ENCODE data around the gene SRPK2.
"Not testable (repeated sequence)": the region's sequence is repeated elsewhere in the genome, so short reads cannot be mapped to it uniquely, and the experiment has no call there.

Gene SRPK2

DNA sequence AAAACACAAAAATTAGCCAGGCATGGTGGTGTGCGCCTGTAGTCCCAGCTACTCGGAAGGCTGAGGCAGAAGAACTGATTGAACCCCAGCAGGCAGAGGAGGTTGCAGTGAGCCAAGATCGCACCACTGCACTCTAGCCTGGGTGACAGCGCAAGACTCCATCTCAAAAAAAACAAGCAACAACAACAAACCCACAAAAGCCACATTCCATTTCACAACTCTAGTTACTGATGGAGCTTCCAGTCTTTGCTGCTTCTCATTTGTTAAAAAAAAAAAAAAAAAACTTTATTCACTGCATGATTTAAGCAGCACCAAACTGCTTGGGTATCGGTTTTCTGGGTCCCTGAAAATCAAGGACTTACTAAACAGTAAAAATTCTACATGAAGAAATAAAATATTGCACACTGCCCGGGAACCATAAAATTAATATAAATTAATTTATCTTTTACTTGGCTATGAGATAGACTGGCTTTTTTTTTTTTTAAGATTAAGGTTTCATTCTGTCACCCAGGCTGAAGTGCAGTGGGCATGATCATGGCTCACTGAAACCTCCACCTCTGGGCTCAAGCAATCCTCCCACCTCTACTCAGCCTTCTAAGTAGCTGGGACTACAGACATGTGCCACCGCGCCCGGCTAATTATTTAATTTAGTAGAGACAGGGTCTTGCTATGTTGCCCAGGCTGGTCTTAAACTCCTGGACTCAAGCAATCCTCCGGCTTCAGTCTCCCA, 42.0 kb downstream of the SRPK2 start:
- TF ChIP-seq JUND (IDR thresholded peaks at IDR 0.05; ENCODE audit: low read depth), result no peak
- no peak for DNase-seq (ENCODE audit: low read depth in 1 of 2, low spot score in 1 of 2)
- in situ Hi-C loops (cut with HindIII; ENCODE audit: low pct_unique_long_range_greater_than_20kb, low sequenced_read_pairs), result no loop called here

DNA sequence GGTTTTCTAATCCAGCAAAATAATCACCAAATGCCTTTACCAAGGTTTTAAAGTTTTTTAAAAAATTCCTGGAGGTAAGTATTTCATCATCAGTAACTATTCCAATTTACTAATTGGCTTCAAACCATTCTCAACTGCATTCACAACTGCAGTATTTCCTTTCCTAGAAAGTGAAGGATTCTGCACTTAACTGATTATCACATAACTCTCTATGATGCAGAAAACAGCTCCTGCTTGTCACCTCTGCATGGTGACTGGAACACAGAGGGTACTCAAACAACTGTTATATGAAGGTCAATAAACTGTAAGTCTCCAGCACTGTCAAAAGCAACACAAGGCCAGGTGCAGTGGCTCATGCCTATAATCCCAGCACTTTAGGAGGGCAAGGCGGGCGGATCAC, 42.6 kb downstream of the SRPK2 start:
- no peak for TF ChIP-seq JUND (IDR thresholded peaks at IDR 0.05; ENCODE audit: low read depth)
- in situ Hi-C loops (cut with HindIII; ENCODE audit: low pct_unique_long_range_greater_than_20kb, low sequenced_read_pairs), result no loop called here
- DNase-seq (ENCODE audit: low read depth in 1 of 2, low spot score in 1 of 2), result no peak

DNA sequence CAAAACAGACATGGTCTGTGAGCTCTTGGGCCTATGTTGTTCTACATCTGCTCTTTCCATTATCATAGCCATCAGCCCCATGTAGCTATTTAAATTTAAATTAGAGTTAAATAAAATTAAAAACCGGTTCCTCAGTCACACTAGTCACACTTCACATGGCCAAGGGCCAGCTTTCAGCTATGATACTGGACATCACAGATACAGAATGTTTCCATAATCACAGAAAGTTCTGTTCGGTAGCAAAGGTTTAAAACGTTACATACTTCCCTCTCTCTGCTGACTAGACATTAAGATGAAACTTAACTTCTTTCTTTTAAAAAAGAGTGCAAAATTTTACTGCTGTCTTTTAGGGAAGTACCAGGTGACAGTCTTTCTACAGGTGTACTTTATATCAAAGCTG, 43.0 kb downstream of the SRPK2 start:
- in situ Hi-C loops (cut with HindIII; ENCODE audit: low pct_unique_long_range_greater_than_20kb, low sequenced_read_pairs), result no loop called here
- TF ChIP-seq JUND (IDR thresholded peaks at IDR 0.05; ENCODE audit: low read depth), result no peak
- no peak for DNase-seq (ENCODE audit: low read depth in 1 of 2, low spot score in 1 of 2)

DNA sequence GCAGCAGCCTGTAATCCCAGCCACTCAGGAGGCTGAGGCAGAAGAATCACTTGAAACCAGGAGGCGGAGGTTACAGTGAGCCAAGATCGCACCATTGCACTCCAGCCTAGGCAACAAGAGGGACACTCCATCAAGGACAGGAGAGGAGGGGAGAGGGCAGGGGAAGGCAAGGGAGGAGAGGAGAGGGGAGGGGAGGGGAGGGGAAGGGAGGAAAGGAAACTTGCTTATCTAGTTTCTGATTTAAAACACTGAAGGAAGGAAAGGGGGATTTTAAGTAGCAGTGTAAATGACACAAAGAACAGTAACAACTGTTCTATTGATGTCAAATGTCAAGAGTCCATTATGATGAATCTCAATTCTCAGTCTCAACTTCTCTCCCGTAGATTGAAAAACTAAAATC, 43.7 kb downstream of the SRPK2 start:
- no peak for DNase-seq (ENCODE audit: low read depth in 1 of 2, low spot score in 1 of 2)
- TF ChIP-seq JUND (IDR thresholded peaks at IDR 0.05; ENCODE audit: low read depth), result no peak
- in situ Hi-C loops (cut with HindIII; ENCODE audit: low pct_unique_long_range_greater_than_20kb, low sequenced_read_pairs), result no loop called here

DNA sequence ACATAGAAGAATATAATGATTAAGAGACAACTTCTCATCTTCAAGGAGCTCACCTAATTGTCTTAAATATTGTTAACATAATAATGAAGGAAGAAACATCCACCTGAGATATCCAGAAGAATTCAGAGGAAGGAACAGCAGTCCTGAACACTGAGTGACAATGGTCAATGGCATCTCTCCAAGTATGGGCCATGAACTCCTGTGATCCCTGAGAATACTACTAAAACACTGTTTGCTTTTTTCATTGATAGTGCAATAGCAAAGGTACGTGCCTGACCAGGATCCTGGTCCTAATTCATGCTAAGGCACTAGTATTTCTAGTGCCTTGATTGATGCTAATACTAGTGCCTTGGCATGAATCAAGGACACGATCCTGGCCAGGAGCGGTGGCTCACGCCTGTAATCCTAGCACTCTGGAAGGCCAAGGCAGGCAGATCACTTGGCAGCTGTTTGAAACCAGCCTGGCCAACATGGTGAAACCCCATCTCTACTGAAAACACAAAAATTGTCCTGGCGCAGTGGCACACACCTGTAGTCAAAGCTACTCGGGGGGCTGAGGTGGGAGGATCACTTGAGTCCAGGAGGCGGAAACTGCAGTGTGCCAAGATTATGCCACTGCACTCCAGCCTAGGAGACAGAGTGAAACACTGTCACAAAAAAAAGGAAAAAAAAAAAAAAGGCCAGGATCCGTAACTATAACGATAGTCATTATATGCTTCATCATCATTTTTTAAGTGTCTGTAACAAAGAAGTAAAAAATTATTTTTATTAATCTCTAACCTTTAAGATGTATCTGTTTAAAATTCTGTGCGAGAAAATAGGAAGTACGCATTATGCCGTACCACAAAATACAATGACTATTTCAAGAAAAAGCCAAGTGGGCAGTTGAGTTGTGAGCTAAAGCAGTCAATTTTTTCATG, 49.1 kb downstream of the SRPK2 start:
- DNase-seq (ENCODE audit: low read depth in 1 of 2, low spot score in 1 of 2), result no peak
- no peak for TF ChIP-seq JUND (IDR thresholded peaks at IDR 0.05; ENCODE audit: low read depth)
- in situ Hi-C loops (cut with HindIII; ENCODE audit: low pct_unique_long_range_greater_than_20kb, low sequenced_read_pairs), result no loop called here

DNA sequence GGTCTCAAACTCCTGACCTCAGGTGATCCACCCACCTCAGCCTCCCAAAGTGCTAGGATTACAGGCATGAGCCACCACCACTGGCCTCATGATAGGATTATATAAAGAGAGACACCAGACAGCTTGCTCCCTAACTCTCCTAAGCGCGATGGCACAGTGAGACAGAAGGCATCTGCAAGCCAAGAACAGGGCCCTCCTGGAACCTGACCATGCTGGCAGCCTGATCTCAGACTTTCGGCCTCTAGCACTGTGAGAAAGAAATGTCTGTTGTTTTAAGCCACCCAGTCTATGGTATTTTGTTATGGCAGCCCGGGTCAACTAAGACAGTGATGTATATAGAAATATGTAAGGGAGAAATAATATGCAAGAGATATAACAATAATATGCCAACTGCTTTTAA, 51.2 kb downstream of the SRPK2 start:
- no peak for DNase-seq (ENCODE audit: low read depth in 1 of 2, low spot score in 1 of 2)
- in situ Hi-C loops (cut with HindIII; ENCODE audit: low pct_unique_long_range_greater_than_20kb, low sequenced_read_pairs), result no loop called here
- TF ChIP-seq JUND (IDR thresholded peaks at IDR 0.05; ENCODE audit: low read depth), result no peak

DNA sequence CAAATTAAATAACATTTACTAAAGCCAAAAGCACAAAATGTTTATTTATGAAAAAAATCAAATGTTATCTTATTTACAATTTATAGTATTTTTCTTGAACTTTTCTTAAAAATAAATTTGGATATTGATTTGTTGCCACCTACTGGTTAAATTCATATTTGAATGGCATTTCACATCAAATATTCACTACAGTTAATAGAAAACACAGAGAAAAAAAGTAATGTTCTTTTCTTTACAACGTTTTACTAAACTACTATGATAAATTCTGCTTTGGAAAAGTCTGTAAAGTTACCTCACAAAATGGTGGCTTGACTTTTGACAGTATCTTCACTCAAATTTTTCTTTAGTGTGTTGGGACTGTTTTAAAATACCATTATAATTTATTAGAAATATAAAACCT, 52.7 kb downstream of the SRPK2 start:
- no peak for DNase-seq (ENCODE audit: low read depth in 1 of 2, low spot score in 1 of 2)
- in situ Hi-C loops (cut with HindIII; ENCODE audit: low pct_unique_long_range_greater_than_20kb, low sequenced_read_pairs), result no loop called here
- TF ChIP-seq JUND (IDR thresholded peaks at IDR 0.05; ENCODE audit: low read depth), result no peak

DNA sequence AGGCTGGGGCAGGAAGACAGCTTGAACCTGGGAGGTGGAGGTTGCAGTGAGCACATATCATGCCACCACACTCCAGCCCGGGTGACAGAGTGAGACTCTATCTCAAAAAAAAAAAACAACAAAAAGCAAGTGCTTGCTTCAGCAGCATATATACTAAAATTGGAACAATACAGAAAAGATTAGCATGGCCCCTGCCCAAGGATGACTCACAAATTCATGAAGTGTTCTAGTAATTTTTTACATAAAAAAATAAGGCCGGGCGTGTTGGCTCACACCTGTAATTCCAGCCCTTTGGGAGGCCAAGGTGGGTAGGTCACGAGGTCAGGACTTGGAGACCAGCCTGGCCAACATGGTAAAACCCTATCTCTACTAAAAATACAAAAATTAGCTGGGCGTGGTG, 56.1 kb downstream of the SRPK2 start:
- DNase-seq (ENCODE audit: low read depth in 1 of 2, low spot score in 1 of 2); in situ Hi-C loops (cut with HindIII; ENCODE audit: low pct_unique_long_range_greater_than_20kb, low sequenced_read_pairs): not testable (repeated sequence)

DNA sequence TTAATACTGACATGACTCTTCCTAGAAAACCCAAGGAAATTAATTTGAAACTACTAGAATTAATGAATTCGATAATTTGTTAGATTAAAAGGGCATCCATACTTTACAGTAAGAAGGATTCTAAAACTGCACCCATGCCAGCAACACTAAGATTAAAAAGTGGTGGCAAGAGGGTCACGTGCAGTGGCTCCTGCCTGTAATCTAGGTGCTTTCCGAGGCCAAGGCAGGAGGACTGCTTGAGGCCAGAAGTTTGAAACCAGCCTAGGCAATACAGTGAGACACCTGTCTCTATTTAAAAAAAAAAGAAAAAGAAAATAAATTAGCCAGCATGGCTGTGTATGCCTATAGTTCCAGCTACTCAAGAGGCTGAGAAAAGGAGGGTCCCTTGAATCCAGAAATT, 58.2 kb downstream of the SRPK2 start:
- in situ Hi-C loops (cut with HindIII; ENCODE audit: low pct_unique_long_range_greater_than_20kb, low sequenced_read_pairs), result no loop called here
- DNase-seq (ENCODE audit: low read depth in 1 of 2, low spot score in 1 of 2), result no peak
- no peak for TF ChIP-seq JUND (IDR thresholded peaks at IDR 0.05; ENCODE audit: low read depth)

DNA sequence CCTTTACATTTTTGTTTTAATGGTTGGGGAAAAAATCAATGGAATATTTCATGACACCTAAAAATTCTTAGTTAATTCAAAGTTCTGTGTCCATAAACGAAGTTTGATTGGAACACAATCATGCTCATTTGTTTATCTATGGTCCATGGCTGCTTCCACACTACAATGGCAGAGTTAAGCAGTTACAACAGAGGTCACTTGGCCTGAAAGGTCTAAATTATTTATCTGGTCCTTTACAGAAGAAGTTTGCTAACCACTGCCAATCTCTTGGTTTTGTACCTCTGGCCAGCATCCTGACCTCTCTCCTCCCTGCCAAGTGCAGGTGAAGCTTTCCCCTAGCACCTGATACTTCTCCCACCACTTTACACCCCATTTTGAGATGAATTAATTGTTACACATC, 61.5 kb downstream of the SRPK2 start:
- no peak for TF ChIP-seq JUND (IDR thresholded peaks at IDR 0.05; ENCODE audit: low read depth)
- in situ Hi-C loops (cut with HindIII; ENCODE audit: low pct_unique_long_range_greater_than_20kb, low sequenced_read_pairs), result no loop called here
- DNase-seq (ENCODE audit: low read depth in 1 of 2, low spot score in 1 of 2), result no peak

DNA sequence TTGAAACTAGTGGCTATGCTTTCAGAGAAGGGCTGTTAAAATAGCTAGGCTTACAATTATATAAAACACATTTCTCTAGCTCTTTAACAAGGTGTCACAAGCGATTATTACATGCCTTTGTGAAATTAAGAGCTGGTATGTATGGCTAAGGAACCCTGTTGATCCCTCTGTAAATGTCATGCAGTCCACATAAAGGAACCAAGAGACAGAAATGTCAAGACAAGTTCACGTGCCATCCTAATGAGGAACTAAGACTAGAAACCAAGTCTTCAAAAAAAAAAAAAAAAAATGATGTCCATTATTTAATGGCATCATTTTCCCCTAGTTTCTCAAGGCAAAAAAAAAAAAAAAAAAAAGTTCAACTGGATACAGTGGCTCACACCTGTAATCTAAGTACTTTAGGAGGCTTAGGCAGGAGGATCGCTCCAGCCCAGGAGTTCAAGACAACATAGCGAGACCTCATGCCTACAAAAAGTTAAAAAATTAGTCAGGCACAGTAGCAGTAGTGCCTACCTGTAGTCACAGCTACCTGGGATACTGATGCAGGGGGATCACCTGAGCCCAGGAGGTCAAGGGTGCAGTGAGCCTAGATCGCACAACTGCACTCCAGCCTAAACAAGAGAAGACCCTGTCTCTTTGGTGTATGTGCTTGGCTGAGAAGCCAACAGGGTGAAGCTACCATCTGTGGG, 63.4 kb downstream of the SRPK2 start:
- no peak for TF ChIP-seq JUND (IDR thresholded peaks at IDR 0.05; ENCODE audit: low read depth)
- in situ Hi-C loops (cut with HindIII; ENCODE audit: low pct_unique_long_range_greater_than_20kb, low sequenced_read_pairs), result no loop called here
- DNase-seq (ENCODE audit: low read depth in 1 of 2, low spot score in 1 of 2), result no peak

DNA sequence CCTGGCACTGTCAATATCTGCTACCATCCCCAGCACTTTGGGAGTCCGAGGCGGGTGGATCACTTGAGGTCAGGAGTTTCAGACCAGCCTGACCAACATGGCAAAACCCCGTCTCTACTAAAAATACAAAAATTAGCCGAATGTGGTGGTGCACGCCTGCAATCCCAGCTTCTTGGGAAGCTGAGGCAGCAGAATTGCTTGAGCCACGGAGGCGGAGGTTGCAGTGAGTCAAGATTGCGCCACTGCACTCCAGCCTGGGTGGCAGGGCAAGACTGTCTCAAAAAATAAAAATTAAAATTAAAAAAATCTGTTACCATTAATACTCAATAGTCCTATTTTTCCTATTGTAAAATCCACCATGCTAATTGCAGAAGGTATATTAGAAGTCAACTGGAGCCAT, 64.1 kb downstream of the SRPK2 start:
- in situ Hi-C loops (cut with HindIII; ENCODE audit: low pct_unique_long_range_greater_than_20kb, low sequenced_read_pairs); DNase-seq (ENCODE audit: low read depth in 1 of 2, low spot score in 1 of 2): not testable (repeated sequence)

DNA sequence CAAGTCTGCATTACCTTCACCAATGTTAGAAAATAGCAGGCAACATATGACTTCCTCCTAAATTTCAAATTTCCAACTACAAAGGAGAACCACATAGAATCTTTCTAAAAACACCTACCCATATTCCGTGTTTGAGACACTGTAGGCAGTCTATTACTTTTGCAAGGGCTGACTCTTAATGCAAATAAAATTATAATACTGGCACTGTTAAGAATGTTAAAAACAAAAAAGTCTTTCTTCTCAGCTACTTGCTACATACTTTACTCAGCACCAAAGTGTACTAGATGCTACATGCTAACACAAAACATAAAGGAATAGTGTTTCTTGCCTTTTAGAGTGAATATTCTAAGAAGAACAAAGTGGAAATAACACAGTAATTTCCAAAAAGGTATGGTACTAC, 65.4 kb downstream of the SRPK2 start:
- in situ Hi-C loops (cut with HindIII; ENCODE audit: low pct_unique_long_range_greater_than_20kb, low sequenced_read_pairs), result no loop called here
- no peak for DNase-seq (ENCODE audit: low read depth in 1 of 2, low spot score in 1 of 2)
- TF ChIP-seq JUND (IDR thresholded peaks at IDR 0.05; ENCODE audit: low read depth), result no peak
